Nephron (organoid): ENCODE results near the gene SLC25A28.

Experiments
- H3K27ac Mint-ChIP-seq, 3 experiments: 2 replicates each; pipeline ENCODE4 v1.8.0; 2020; ENCODE audit warnings: mixed read lengths in 3 of 3, mild to moderate bottlenecking in 2 of 3, moderate library complexity in 1 of 3
- H3K27me3 Mint-ChIP-seq: 2 replicates; pipeline ENCODE4 v1.8.0; 2021; ENCODE audit warnings: low read depth, mild to moderate bottlenecking, moderate library complexity, mixed read lengths
- H3K36me3 Mint-ChIP-seq: 2 replicates; pipeline ENCODE4 v1.8.0; 2020; ENCODE audit warnings: low read depth, mixed read lengths
- H3K4me1 Mint-ChIP-seq: 2 replicates; pipeline ENCODE4 v1.8.0; 2020; ENCODE audit warnings: mixed read lengths
- H3K4me3 Mint-ChIP-seq, 3 experiments: 2 replicates each; pipeline ENCODE4 v1.8.0; 2020; ENCODE audit warnings: mild to moderate bottlenecking in 3 of 3, mixed read lengths in 3 of 3, moderate library complexity in 2 of 3
- H3K9me3 Mint-ChIP-seq: 2 replicates; pipeline ENCODE4 v1.8.0; 2020; ENCODE audit warnings: mixed read lengths
- TF ChIP-seq, protein P1 (sequence below), 3 experiments: fragments of 200-600 bp; sonication (generic); IDR thresholded peaks; one replicate each; pipeline ENCODE4 v1.5.0; 2021; ENCODE audit warnings: antibody characterized with exemption in 3 of 3; ENCODE audit not compliant: unreplicated experiment in 3 of 3

Gene SLC25A28

DNA sequence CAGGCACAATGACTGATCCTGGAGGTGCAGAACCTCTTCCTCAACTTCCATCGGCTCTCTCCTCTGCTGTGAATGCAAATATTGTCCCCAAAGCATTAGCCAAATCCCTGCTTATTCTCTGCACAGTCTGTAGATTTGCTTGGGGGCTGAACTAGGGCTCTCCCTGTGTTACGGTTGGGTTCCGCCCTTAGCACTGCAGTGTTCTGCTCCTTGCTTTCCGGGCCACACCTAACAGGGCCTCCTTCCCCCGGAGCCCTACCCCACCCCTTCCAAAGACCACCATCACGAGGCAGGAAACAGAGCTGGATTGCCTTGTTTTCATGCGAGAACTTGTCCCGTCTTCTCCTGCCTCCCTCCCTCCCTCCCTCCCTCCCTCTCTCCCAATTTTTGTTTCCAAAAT is 36.6 kb downstream of the SLC25A28 start:
- H3K27ac Mint-ChIP-seq: no peak overlapping the region
- TF ChIP-seq, protein P1, sequence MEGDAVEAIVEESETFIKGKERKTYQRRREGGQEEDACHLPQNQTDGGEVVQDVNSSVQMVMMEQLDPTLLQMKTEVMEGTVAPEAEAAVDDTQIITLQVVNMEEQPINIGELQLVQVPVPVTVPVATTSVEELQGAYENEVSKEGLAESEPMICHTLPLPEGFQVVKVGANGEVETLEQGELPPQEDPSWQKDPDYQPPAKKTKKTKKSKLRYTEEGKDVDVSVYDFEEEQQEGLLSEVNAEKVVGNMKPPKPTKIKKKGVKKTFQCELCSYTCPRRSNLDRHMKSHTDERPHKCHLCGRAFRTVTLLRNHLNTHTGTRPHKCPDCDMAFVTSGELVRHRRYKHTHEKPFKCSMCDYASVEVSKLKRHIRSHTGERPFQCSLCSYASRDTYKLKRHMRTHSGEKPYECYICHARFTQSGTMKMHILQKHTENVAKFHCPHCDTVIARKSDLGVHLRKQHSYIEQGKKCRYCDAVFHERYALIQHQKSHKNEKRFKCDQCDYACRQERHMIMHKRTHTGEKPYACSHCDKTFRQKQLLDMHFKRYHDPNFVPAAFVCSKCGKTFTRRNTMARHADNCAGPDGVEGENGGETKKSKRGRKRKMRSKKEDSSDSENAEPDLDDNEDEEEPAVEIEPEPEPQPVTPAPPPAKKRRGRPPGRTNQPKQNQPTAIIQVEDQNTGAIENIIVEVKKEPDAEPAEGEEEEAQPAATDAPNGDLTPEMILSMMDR (IDR thresholded peaks at IDR 0.05; ENCODE audit: unreplicated experiment in 3 of 3): no peak

DNA sequence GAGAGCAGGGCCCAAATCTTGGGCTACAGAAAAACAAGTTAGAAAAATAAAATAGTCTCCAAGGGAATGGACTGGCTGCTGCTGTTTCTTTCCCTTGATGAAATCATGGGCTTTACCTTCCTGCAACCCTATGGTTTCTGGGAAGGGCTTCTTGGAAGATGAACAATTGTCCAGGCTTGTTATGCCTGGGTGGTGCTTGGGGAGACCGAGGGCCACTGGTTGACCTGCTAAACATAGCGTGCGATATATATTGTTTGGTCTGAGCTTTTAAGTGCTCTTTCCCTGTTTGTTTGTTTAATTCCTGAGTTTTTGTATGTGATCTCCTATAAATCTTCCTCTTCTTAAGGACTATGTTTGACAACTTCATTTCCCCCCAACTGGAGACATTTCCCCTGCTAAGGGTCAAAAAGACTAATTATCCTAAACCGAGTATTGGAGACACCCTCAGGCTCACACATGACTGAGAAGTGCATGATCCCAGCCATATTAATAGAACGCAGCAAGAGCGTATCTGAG is 37.9 kb downstream of the SLC25A28 start:
- no peak overlapping the region for H3K4me3 Mint-ChIP-seq

More for the DNA sequence above, 36.6 kb downstream of the SLC25A28 start:
- no peak overlapping the region for H3K4me3 Mint-ChIP-seq
- H3K9me3 Mint-ChIP-seq: no peaks in the 10 kb centered on the region
- H3K27me3 Mint-ChIP-seq: peaks cover 24% of the 10 kb centered on the region
- H3K4me1 Mint-ChIP-seq: no peaks in the 10 kb centered on the region
- no peaks in the 10 kb centered on the region for H3K36me3 Mint-ChIP-seq

GRCh38 chr10:99579971-99580370 is 40.3 kb downstream of the SLC25A28 start:
- no peaks in the 10 kb centered on the region for H3K4me1 Mint-ChIP-seq
- TF ChIP-seq, protein P1 (IDR thresholded peaks at IDR 0.05; ENCODE audit: unreplicated experiment in 3 of 3): no peak
- no peaks in the 10 kb centered on the region for H3K36me3 Mint-ChIP-seq
- H3K9me3 Mint-ChIP-seq: no peaks in the 10 kb centered on the region
- H3K27me3 Mint-ChIP-seq: peaks cover 27% of the 10 kb centered on the region
- H3K27ac Mint-ChIP-seq: no peak overlapping the region
- H3K4me3 Mint-ChIP-seq: no peak overlapping the region

More for the DNA sequence above, 37.9 kb downstream of the SLC25A28 start:
- H3K9me3 Mint-ChIP-seq: no peaks in the 10 kb centered on the region
- TF ChIP-seq, protein P1 (IDR thresholded peaks at IDR 0.05; ENCODE audit: unreplicated experiment in 3 of 3): no peak
- peaks cover 30% of the 10 kb centered on the region for H3K27me3 Mint-ChIP-seq
- no peaks in the 10 kb centered on the region for H3K36me3 Mint-ChIP-seq
- no peak overlapping the region for H3K27ac Mint-ChIP-seq
- no peaks in the 10 kb centered on the region for H3K4me1 Mint-ChIP-seq

DNA sequence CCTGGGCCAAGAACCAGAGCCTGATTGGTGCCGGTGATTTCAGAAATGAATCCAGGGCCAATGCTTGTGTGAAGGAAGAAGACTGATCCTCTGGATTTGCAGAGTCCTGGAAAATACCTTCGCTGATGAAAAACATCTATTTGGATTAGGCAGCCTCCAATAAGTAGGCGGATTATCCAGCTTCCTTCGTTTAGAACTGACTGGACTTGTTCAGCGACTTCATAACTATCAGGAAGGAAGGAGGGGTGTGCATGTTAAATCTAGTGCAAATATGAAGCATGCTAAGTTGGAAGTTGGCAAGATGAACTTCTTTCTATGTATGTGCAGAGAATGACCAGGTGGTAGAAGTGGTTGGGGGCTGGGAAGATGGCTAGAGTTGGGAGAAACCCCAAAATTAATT is 46.4 kb downstream of the SLC25A28 start:
- Mint-ChIP-seq H3K4me3 (no peak overlapping the region), H3K27me3 (peaks cover 26% of the 10 kb centered on the region), H3K27ac (no peak overlapping the region), H3K4me1 (no peaks in the 10 kb centered on the region), H3K36me3 (no peaks in the 10 kb centered on the region), H3K9me3 (no peaks in the 10 kb centered on the region)
- TF ChIP-seq, protein P1 (IDR thresholded peaks at IDR 0.05; ENCODE audit: unreplicated experiment in 3 of 3): no peak

GRCh38 chr10:99571816-99572215 is 48.4 kb downstream of the SLC25A28 start:
- no peaks in the 10 kb centered on the region for H3K36me3 Mint-ChIP-seq
- no peaks in the 10 kb centered on the region for H3K9me3 Mint-ChIP-seq
- peaks cover 15% of the 10 kb centered on the region for H3K27me3 Mint-ChIP-seq
- no peaks in the 10 kb centered on the region for H3K4me1 Mint-ChIP-seq
- TF ChIP-seq, protein P1 (IDR thresholded peaks at IDR 0.05; ENCODE audit: unreplicated experiment in 3 of 3): no peak
- no peak overlapping the region for H3K4me3 Mint-ChIP-seq
- H3K27ac Mint-ChIP-seq: no peak overlapping the region

- TF ChIP-seq, protein P1 (IDR thresholded peaks at IDR 0.05; ENCODE audit: unreplicated experiment in 3 of 3): no peak
- H3K27ac Mint-ChIP-seq: no peak overlapping the region
- H3K9me3 Mint-ChIP-seq: no peaks in the 10 kb centered on the region
- no peak overlapping the region for H3K4me3 Mint-ChIP-seq
- peaks cover 22% of the 10 kb centered on the region for H3K27me3 Mint-ChIP-seq
- H3K4me1 Mint-ChIP-seq: no peaks in the 10 kb centered on the region
- H3K36me3 Mint-ChIP-seq: no peaks in the 10 kb centered on the region
Measured at GRCh38 chr10:99569961-99570360, 50.3 kb downstream of the SLC25A28 start.
